ENCODE results near the gene DRAXIN.

The DRAXIN gene

DNA sequence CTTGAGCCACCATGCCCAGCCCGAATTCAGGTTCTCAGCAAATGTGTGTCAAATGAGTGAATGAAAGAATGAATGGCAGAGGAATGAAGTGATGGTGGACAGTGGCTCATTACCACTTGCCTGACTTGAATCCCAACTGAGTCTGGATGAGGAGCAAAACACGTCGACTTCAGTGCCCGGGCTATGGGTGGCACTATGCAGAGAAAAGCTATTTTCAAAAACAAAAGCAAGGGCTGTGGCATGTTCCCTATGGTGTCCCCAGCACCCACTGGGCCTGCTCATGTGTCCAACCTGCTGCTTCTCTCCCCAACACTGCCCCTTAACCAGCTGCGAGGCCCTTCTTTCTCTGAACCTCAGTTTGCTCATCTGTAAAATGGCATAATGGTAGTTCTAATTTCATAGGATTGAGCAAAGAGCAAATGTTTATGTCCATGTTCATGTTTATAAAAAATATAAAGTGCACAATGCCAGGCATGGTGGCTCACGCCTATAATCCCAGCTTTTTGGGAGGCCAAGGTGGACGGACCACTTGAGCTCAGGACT, 6.2 kb upstream of the DRAXIN start:
- DNase-seq (ENCODE audit: low read depth in 2 of 2) = no peak

GRCh38 chr1:11688506-11688905, 3.0 kb upstream of the DRAXIN start:
- DNase-seq (ENCODE audit: low read depth in 2 of 2) = no peak

- DNase-seq (ENCODE audit: low read depth in 2 of 2) = no peak
Measured at GRCh38 chr1:11690397-11691301, 861 bp upstream of the DRAXIN start.

- no peak for DNase-seq (ENCODE audit: low read depth in 2 of 2)
Measured at GRCh38 chr1:11691928-11692711, 610 bp downstream of the DRAXIN start.

DNA sequence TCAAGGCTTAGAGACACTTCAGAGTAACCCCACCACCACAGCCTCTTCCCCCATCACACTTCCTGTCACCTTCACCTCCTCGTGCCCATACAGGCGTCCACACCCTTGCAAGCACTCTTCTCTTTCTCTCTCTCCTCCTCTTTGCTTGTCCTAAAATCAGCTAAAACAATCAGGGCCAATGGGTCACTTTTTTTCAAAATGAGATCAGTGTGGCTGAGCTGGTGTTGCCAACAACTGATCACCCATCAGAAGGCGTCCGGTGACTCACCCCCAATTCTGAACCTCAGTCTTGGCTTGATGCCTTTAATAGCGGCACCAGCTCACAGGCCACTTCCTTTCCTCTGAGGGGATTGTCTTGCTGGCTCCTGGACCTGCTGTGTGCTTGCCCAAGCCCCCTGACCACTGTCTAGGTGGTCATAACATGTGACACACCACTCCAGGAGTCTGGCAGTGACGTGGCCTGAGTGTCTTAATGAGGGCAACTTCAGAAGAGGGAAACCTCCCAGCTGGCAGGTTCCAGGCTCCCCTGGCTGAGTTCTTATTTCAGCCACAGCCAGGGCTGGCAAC, 1.6 kb downstream of the DRAXIN start:
- DNase-seq (ENCODE audit: low read depth in 2 of 2) = no peak

DNA sequence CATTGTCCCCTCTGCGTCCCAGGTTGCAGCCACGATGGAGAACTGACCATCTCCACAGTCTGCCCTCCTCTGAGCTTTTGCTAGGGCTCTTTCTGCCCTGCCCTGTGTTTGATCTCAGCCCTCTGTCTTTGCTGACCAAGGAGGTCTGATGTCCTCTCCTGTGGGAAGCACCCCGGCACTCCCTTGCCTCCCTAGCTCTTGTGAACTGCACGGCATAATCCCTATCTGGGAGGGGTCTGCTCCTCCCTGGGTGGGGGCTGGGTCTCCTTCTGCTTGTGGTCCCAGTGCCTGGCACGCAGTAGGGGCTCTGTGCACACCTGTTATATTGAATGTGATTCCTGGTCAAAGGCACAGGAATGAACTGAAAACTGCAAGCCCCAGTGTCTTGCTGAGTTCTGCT, 2.4 kb downstream of the DRAXIN start:
- no peak for DNase-seq (ENCODE audit: low read depth in 2 of 2)

DNA sequence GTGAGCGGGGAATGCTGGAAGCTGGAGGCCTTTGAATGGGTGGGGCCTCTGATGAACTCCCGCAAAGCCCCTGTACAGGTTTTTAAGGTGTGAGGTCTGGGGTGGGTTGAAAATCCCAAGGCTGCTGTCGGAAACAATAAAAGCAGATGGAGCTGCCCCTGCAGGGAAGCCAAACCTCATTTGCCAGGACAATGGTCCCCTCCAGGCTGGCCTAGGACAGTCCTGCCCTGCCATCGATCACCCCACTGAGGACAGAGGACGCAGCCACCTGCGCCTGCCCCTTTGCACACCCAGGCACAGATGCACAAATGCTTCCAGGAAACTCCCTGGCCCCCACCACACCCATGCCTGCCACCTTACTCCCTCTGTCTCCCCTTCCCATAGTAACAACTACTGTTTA, 4.4 kb downstream of the DRAXIN start:
- DNase-seq (ENCODE audit: low read depth in 2 of 2) = no peak

GRCh38 chr1:11697188-11697892, 5.8 kb downstream of the DRAXIN start:
- DNase-seq (ENCODE audit: low read depth in 2 of 2) = no peak

GRCh38 chr1:11697893-11698210, 6.3 kb downstream of the DRAXIN start:
- DNase-seq (ENCODE audit: low read depth in 2 of 2) = no peak

GRCh38 chr1:11700601-11701467, 9.3 kb downstream of the DRAXIN start:
- DNase-seq (ENCODE audit: low read depth in 2 of 2) = no peak

GRCh38 chr1:11701551-11701961, 10.0 kb downstream of the DRAXIN start:
- no peak for DNase-seq (ENCODE audit: low read depth in 2 of 2)

DNA sequence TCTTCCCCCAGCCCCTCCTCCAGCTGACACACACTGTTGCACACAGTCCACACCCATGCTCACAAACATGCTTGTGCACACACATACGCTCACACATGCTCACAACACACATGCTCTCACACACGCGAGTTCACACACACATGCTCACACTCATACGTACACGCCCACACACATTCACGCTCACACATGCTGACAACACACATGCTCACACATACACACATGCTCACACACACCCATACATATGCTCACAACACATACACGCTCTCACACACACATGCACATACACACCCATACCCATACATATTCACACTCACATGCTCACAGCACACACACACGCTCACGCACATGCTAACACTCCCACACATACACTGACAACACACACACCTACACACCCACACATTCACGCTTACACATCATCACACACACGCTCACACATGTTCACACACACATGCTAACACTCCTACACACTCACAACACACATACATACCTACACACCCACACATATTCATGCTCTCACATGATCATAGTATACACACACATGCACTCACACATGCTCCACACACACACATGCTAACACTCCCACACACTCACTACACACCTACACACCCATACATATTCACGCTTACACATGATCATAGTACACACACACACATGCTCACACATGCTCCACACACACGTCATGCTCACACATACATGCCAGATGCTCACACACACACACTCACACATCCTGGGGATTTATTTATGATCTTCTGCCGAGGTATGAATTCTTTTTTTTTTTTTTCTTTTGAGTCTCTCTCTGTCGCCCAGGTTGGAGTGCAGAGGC, 10.7 kb downstream of the DRAXIN start:
- DNase-seq (ENCODE audit: low read depth in 2 of 2) = no peak

DNA sequence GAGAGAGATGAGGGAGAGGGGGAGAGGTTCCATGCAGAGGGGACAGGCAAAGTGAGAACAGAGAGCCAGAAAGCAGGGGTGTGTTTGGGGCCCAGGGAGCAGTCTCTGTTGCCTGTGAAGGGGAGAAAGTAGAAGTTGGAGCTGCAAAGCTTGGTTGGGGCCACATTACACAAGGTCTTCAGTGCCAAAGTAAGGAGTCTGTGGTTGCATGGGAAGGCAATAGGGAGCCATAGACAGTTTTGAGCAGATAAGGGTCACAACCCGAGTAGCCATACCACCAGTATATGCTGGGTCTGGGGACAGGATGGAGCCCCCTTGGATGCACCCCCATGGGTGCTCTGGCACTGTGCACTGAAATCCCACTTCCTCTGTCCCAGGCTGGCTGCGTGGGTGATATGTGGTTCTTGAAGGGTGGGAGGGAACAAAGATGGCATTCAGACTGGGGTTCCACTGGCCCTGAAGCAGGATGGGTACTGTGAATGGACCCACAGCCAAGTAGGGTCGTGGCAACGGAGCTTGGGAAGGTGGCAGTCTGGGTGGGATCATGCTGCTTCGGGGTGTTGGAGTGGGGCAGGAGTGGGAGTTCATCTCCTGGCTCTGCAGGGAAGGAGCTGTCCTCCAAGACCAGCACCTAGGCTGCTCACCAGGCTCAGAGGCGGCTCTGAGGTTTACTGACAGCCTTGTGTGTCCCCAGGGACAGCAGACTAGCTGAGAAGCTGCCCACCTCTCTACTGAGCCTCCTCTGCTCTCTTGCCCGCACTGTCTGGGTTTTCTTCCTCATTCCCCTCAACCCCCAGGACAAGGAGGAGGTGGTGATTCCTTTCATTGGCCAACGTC, 12.1 kb downstream of the DRAXIN start:
- no peak for DNase-seq (ENCODE audit: low read depth in 2 of 2)

DNA sequence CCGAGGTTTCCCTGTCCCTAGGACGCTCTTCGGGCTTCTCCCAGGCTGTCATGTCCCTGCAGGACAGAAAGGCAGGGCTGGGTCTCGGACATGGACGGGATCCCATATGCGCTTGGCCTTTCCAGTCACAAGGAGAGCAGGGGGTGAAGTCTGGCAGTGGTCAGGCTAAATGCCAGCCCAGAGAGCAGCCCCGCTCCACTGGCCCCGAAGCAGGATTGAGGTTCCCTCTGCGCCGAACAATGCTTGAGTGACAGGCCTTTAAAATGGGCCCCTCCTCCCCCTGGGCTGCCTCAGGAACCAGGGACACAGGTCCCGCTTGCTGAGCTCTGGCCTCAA, 12.7 kb downstream of the DRAXIN start:
- no peak for DNase-seq (ENCODE audit: low read depth in 2 of 2)

DNA sequence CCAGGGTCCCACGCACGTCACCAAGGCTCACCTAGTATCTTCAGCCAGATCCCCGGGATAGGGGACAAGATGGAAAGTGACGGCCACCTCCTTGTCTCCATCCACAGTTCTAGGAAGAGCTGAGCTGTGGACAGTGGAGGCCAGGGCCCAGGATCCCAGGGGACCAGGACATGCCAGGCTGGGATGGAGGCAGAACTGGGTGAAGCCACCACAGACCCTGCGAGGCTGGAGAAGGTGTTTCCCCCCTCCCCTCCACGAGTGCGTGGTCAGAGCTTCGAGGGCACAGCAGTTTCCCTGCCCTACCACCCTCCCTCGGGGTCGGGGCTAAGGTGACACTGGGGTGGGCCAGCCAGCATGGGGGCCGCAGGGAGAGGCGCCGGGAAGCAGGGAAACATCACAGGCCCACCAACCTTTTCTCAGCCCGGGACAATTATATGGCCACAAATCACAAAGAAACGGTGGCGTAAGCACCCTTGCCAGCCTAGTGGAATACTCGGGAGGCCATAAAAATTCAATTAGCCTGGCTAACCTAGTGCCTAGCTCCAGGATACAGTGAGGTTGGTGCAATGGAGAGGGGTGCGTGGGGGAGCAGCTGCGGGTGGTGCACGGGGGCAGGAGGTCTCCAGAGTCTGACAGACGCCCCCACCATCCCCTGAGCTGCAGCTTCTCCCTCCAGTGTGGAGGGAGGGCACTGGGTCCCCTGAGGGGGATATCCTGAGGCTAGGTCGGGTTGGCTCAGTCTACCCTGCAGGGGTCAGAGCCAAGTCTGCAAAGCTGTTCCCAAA, 13.4 kb downstream of the DRAXIN start:
- DNase-seq (ENCODE audit: low read depth in 2 of 2) = no peak

- DNase-seq (ENCODE audit: low read depth in 2 of 2) = no peak
Measured at GRCh38 chr1:11705596-11705995, 14.1 kb downstream of the DRAXIN start.

GRCh38 chr1:11706292-11706691, 14.8 kb downstream of the DRAXIN start:
- DNase-seq (ENCODE audit: low read depth in 2 of 2) = no peak

DNA sequence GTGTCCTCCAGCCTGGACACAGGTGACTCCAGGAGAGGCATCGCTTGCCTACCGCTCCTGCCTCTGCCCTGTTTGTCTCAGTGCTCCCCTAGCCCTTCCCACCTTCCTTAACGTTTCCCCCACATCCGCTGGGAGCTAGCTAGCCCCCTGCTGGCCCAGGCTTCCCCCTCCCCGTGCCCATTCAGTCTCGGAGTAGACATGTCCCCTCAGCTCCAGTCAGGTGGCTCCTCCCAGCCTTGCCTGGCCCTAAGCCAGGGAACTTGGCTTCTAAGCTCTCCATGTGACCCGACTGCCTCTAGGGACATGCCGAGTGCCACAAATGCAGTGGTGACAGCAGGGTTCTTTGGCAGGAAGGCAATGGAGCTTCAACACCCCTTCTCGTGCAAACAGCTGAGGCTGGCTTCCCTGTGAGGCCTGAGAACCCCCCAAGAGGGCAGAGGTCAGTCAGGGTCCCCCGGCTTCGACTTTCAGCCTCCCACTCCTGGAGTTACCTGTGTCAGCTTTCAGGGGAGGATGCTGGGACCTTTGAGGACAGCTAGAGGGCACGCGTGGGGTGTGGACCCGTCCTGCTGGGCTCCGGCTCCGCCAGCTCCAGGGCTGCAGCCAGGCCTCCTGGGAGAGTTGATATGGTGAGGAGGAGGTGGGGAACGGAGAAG, 16.2 kb downstream of the DRAXIN start:
- DNase-seq (ENCODE audit: low read depth in 2 of 2) = no peak
